Activated CD4-positive, alpha-beta T cell treated with anti-CD3 and anti-CD28 coated beads, Interleukin-2, amount 50 U/mL, for 16 hours (primary cell): ENCODE data around the gene COX6A1.

Experiments used
- DNase-seq: peaks from one replicate; pipeline ENCODE4 v3.0.0-alpha.2; 2020

COX6A1 gene

DNA sequence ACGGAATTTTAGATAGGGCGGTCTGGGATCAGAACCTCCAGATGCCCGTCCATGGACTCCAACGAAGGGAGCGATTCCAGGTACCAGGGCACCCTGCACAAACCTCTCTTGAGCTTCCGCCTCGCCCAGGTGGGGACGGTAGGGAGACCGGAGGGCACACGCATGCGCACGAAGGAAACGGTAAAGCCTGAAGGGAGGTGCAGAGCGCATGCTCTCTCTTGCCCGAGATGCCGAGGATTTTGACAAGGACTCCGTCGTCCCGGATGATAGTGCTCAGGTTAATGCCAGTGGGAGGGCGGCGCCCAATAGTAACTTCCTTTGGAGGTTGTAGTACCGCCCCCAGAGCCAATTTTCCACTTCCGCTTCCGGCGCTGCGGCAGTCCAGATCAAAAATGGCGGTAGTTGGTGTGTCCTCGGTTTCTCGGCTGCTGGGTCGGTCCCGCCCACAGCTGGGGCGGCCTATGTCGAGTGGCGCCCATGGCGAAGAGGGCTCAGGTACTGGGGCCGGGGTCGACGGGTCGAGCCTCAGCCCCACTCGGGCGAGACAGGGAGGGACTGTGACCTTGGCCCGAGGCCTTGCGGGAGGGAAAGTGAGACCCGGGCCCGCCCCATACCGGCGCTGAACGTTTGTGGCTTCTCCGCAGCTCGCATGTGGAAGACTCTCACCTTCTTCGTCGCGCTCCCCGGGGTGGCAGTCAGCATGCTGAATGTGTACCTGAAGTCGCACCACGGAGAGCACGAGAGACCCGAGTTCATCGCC is at the start of gene COX6A1:
Gene COX6A1, plus strand, starts transcription at position 379 of the 760 bp plus-strand sequence. Its CDS starts 14 bp downstream, at position 393.
- peak; percentile 99 for DNase-seq

DNA sequence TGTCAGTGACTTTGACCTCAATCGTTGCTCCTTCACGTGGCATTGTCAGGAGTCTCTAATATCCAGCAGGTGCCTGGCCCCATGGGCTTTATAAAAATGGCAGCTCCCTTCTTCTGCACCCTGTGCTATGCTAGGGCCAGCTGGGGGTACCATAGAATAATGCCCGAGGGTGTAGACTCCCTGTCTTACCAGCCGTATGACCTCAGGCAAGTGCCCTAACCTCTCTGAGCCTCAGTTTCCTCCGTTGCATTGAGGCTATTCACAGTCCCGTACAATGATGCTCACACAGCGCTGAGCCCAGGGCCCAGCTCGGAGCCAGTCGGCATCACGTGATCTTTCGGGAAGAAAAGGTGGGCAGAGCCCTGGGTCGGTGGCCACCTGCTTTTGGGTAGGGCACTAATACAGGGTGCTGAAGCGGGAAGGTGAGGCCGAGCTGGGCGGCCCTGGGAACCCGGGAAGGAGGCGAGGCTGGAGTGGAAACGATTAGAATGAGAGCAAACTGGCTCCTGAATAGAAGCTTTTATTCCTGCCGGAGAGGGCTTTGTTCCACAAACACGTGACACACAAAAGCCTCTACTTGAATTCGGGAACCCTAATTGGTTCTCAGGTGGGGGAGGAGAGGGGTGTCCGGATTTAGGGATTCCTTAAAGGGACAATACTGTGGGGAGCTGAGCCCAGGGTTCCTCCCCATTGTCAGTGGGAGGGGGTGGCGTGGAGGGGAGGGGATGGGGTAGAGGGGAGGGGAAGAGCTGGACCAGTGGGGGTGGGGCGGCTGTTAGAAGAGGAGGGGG is 49.0 kb upstream of the COX6A1 start:
- DNase-seq: no peak

DNA sequence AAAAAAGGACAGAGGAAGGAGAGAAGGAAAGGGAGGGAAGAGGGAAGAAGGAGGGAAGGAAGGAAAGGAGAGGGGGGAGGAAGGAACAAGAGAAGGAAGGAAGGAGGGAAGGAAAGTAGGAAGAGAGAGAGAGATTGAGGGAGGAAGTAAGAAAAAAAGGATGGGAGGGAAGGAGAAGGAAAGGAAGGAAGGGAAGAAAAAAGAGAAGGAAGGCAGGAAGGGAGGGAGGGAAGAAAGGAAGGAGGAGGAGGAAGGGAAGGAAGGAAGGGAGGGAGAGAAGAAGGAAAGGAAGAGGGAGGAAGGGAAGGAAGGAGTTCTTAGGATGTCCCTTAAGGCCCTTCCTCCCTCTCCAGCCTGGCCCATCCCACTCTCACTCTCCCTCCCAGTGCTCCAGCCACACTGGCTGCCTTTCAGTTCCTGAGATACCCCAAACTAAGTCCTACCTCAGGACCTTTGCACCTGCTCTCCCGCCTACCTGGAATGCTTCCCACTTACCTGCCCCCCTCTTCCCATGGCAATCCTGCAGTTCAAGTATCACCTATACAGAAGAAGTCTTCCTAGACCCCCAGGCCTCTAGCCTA is 47.3 kb upstream of the COX6A1 start:
- DNase-seq: no peak

DNA sequence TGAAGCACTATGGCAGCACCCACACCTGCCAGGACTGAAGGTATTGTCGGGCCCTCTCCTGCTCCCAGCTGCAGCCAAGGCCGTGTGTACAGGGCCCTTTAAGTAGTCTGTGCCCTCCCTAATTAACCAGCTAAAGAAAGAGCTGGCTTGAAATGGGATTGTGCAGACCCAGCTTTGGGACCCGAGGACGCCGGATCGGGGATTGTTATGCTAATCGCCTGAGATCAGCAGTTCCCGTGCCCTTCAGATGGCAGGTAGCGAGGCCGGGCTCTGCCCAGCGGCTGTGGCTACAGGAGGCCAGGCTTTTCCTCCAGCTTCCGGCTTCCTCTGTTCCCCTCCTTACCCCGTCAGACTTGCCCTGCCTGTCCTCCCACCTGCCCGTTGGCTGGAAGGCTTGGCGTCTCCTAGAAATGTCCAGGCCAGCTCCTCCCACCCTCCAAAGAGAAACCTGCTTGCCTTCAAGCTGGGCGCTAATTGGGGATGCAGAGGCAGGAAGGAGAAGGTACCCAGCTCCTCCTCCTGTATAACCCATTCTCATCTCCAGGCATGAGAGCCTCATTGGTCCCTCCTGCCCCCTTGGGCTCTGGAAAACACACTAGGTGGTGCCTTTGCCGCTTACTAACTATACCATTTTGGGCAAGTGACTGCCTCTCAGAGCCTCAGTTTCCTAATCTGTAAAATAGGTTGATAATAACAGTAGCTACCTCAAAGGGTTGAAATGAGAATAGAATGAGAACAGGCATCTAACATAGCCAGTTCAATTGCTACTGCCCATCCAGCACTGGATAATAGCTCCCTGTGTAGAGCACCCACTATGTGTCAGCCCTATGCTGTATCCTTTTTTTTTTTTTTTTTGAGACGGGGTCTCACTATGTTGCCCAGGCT is 43.2 kb upstream of the COX6A1 start:
- no peak for DNase-seq

DNA sequence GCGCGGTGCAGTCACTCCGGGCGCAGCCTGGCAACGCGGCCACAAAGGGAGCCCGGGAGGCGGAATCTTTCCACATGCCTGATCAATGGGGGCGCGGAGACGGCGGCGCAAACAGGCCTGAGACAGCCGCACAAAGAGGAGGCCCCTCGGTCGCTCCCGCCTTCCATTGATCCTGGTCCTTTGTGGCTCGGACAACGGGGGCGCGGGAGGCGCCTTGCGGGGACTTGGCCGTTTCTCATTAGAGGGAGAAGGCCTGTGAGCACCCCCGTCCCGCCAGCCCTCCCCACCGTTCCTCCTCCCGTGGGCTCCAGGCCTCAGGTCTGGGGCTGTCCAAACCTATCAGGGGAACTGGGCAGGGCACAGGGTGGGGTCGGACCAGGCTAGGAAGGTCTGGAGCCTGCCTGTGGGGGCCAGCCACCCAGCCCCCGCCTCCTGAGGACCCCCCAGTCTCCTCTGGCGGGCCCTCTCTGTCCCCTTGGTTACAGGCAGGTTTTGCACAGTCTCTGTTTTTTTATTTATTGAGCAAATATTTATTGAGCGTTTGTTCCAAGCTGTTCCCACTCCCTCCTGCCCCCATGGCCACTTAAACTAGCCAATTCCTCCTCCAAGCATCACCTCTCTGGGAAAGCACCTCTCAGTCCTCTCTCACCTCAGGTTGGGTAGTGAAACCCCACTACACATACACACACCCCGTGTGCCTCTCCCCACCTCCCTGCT is 39.9 kb upstream of the COX6A1 start:
- DNase-seq: no peak

DNA sequence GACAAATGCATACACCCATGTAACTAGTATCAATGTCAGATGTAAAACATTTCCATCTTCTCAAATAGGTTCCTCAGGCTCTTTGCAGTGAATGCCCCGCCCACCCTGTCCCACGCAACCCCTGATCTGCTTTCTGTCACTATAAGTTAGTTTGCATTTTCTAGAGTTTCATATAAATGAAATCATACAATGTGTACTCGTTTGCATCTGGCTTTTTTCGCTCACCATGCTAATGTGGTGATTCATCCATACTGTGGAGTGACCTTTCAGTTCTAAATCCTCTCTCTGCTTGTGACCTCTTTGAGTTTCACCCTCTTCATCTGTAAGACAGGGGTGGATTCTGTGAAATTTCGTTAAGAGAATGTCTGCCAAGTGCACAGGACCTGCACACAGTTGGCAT is 38.4 kb upstream of the COX6A1 start:
- DNase-seq: no peak

DNA sequence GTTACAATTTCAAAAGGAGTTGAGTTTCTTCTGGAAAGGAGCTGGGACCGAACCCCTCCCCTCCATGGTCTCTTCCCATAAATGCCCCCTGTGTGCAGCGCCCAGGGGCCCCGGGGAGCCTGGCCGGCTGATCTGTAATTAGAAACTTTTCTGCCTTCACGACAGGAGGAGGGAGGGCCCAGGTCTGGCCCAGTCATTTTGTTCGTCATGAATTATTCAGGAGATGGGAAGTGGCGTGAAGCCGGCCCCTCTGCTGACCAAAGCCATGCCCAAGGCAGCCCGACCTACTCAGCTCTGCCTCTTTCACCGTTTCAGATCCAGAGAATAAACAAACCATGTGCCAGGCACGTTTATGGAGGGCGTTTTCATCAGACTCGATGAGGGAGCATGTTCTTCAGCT is 35.7 kb upstream of the COX6A1 start:
- DNase-seq: no peak

DNA sequence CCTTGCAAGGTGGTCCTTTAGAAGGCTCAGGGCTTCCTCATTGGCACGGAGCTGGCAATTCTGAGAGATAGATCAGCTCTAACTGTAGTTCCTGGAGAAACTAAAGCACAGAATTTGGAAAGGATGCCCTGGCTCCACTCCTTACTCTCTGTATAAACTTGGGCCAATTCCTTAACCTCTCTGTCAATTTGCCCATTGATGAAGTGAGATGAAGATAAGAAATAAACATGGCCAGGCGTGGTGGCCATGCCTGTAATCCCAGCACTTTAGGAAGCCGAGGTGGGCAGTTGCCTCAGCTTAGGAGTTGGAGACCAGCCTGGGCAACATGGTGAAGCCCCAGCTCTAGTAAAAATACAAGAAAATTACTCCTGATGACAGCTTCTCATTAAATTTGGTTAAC is 34.0 kb upstream of the COX6A1 start:
- DNase-seq: no peak

DNA sequence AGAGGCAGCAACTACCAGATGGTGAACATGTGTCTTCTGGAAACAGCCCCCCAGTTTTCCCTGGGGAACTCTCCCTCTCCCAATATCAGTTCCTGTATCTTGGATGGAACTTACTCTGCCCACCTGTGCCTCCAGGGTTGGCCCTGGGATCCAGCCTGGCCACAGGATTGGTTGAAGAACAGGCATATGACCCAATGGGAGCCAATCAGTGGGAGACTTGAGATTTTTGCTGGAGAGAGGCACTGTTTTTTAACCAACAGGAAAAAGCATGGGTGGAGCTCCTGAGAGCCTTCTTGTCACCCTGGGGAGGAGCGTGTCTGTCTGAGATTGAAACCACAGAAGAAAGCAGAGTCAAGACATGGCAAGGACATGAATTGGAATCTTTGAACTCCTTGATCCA is 33.6 kb upstream of the COX6A1 start:
- DNase-seq: no peak

DNA sequence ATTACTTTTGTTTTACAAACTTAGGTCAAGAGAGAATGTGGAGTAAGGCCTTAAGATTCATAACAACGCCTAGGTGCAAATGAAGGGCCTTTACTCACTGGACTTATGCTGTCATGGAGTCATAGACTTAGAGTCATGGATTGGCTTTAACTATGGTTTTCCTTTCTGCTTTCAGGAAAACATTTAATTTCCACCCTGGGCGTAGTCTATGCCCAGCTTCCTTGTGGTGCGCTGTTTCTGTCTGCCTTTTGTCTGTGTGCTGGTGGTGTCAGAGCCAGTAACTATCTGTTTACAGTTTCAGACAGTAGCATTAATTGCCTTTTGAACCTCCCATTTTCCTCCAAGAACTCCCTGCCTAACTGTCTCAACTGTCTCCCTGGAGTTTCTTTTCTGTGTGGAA is 31.8 kb upstream of the COX6A1 start:
- no peak for DNase-seq

DNA sequence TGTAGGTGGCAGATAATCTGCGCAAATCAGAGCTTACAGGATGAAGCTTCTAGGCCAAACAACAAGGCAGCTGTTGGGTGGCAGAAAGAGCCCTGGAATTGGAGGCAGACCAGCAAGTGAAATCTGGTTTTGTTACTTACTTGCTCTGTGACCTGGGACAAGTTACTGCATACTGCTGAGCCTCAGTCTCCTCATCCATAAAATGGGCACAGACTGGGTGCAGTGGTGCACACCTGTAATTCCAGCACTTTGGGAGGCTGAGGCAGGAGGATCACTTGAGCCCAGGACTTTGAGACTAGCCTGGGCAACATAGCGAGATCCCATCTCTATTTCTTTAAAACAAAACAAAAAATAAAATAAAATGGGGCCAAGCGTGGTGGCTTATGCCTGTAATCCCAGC is 31.4 kb upstream of the COX6A1 start:
- no peak for DNase-seq

DNA sequence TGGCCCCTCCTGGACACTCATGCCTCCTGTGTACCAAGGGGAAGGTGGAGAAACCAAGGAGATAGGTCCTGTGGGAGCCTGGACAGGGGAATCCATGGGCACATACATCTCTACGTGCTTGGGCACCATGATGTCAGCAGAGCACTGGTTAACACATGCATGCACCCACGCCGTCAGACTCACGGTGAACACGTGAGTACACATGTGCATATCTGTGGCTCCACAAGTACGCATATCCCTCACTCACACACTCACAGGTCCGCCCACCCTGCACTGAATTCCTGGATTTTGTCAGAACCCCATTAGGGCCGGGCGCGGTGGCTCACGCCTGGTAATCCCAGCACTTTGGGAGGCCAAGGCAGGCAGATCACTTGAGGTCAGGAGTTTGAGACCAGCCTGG is 29.1 kb upstream of the COX6A1 start:
- DNase-seq: no peak

DNA sequence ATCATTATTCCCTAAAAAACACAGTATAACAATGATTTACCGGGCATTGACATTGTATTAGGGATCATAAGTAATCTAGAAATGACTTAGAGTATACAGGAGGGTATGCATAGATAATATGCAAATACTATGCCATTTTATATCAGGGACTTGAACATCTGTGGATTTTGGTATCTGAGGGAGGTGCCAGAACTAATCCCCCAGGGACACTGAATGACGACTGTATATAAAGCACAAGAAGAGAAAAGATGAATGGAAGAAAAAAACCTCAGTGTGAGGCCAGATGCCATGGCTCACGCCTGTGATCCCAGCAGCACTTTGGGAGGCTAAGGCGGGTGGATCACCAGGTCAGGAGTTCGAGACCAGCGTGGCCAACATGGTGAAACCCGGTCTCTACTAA is 25.5 kb upstream of the COX6A1 start:
- no peak for DNase-seq

DNA sequence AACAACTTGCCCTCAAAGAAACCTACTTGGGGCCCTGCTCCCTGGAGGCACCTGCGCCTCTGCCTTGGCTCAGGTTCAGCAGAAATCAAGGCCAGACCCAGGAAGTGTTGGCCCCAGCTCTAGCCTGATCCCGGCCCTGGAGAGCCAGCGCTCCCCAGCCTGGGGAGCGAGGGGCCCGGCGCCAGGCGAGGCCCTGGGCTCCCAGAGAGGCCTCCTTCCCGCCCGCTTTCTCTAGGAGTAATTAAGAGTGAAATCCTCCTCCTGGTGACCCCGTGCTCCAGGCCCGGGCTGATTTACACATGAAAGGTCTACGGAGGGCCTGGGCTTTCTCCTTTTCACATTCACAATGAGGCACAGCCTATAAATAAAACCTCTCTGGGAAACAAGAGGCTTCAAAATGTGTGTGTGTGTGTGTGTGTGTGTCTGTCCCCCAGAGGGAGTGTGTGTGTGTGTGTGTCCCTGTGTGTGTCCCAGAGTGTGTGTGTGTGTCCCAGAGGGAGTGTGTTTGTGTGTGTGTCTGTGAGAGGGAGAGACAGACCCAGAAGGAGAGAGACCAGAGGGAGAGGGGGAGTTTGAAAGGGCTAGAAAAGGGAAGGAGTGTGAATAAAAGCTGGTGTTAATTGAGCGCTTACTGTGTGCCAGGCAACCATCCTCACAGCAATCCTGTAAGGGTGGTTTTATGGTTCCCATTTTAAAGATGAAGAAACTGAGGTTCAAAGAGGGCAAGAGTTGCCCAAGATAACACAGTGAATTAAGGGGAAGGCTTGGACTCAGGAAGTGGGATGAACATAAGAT is 23.8 kb upstream of the COX6A1 start:
- DNase-seq: no peak

DNA sequence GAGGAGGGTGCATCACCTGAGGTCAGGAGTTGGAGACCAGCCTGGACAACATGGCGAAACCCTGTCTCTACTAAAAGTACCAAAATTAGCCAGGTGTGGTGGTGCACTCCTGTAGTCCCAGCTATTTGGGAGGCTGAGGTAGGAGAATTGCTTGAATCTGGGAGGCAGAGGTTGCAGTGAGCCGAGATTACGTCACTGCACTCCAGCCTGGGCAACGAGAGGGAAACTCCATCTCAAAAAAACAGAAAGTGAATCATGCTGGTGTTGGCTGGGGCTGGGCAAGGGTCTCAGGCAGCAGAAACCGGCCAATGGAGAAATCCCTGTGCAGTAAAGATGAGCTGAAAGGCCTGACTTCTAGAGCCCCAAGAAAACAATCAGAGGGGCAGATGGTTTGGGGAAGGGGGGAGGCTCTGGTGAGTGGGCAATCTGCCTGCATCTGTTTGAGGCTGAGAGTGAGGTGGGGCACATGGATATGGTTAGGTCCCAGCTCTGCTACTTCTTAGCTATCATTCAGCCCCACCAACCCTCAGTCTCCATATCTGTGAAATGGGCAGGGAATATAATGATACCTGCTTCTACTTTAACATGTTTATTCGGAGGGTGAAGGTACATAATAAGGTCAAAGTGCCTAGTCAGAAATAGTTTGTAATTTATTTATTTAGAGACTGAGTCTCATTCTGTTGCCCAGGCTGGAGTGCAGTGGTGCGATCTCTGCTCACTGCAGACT is 21.3 kb upstream of the COX6A1 start:
- DNase-seq: no peak

DNA sequence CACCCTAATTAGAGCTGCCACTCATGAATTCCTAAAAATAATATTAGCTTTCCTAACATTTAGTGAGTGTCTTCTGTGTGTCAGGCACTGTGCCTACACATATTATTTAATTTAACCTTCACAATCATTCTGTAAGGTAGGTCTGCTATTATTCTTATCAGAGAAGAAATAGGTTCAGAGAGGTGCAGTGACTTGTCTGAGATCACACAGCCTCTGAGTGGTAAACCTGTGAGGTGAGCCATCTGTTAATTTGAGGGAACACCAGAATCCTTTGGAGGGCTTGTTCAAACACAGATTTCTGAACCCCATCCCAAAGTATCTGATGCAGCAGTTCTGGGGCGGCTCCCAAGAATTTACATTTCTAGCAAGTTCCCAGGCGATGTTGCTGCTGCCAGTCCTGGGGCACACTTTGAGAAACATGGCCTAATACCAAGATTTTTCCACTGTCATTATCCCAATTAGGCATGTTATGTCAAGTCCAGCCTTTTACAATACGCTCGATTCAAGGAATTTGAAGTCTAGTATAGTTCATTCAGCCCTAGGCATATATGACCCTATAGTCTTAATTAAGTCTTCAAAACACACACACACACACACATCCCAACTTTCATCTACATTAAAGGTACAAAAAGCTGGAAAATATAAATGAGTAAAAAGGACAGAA is 19.9 kb upstream of the COX6A1 start:
- DNase-seq: no peak

DNA sequence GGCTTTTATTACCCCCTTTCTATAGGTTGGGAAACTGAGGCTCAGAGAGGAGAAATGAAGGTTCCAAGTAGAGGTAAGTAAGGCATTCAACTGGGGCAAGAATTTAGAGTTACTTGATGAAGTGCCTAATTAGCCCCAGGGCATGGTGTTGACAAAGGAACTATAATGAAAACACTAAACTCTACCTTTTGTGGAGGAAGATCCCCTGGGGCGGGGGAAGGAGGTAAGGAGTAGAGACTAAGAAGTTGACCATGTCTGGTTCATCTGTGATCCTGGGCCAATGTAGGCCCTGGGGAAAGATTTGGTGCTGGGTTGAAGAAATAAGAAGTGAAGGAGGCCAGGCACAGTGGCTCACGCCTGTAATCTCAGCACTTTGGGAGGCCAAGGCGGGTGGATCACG is 16.2 kb upstream of the COX6A1 start:
- no peak for DNase-seq

DNA sequence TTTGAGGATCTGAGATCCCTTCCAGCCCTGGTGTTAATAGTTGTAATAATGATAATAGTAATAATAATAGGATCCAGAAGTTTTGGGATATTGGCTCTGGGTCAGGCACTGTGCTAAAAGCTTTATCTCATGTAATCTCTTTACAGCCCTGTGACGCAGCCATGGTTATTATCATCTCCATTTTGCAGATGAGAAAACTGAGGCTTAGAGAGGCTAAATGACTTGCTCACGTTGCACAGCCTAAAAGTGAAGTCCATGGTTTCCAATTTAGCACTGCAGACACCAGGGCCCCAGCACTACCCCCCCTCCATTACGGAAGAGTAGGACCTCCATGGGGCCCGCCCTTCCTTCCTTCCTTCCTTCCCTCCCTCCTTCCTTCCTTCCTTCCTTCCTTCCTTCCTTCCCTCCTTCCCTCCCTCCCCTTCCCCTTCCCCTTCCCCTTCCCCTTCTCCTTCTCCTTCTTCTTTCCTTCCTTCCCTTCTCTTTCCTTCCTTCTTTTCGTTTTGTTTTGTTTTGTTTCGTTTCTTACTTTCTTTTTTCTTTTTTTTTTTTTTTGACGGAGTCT is 14.9 kb upstream of the COX6A1 start:
- DNase-seq: no peak

DNA sequence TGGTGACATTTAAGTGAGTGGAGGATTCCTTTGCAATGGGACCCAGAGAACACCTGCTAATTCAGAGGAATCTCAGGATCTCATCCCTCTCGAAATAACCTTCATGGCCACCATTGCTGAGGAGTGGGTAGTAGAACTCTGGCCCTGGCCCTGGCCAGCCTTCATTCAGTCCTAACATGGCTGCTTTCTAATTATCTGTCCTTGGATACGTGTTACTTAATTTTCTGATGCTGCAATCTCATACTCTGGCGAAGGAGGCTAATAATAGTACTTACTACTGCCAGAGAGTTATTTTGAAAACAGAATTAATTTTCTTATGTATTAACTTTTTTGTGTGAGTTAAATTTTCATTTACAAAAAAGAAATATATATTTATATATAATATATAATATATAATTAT is 12.1 kb upstream of the COX6A1 start:
- DNase-seq: no peak
